ENCODE measurements around the gene ADAM10. TPM values are rescaled to one million over a fixed set of nuclear protein-coding genes. Genes with fewer than 3 reads are reported as not detected.

Gene ADAM10
- total RNA-seq, 1 experiment from 2014 or later = 91.3 TPM

DNA sequence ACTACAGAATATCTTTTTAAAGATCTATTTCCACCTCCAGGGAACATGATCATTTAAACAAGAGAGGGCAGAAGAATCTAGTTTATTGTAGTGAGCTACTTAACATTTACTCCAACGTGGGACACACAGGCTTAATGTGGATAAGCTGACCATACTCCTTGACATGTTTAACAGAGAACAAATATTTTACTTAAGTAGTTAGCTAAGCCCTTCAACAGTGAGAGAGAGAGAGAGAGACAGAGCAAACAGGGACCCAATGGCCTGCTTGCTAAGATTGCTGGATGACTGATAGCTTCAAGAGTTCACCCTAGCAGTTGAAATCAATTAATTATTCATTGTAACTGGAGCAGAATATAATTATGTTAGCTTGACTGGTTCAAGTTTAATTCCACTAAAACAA is 158.6 kb downstream of the ADAM10 start:
- Histone ChIP-seq H3F3A (ENCODE audit: low read length, unreplicated experiment) (no peaks in the 10 kb centered on the region), H3K4me3 (ENCODE audit: low read length) (no peak overlapping the region), H3K4me2 (ENCODE audit: low read length) (no peak overlapping the region), H4K20me1 (ENCODE audit: low read length) (no peaks in the 10 kb centered on the region), H3K4me1 (ENCODE audit: insufficient read depth, low read length) (no peaks in the 10 kb centered on the region), H3K9me3 (ENCODE audit: low read length) (no peaks in the 10 kb centered on the region), H2AFZ (ENCODE audit: low read length) (no peak overlapping the region), H3K27me3 (ENCODE audit: low read length) (no peaks in the 10 kb centered on the region), H3K79me2 (ENCODE audit: low read length) (no peaks in the 10 kb centered on the region), H3K36me3 (ENCODE audit: low read depth, low read length) (no peaks in the 10 kb centered on the region), H3K9me2 (replicated peaks; ENCODE audit: low read length) (no peaks in the 10 kb centered on the region), H3K27ac (ENCODE audit: low read length) (no peak overlapping the region), H3K9ac (ENCODE audit: low read length) (no peak overlapping the region)
- ChIA-PET CTCF (no interaction called here), POLR2A (ENCODE audit: unreplicated experiment) (no interaction called here)
- BruUV-seq (replicated peaks) = no TSS peak
- DNase-seq = no peak
- TF ChIP-seq EZH2 (IDR thresholded peaks at IDR 0.05; ENCODE audit: low read length, unreplicated experiment) = no peak
- TF ChIP-seq EZH2phosphoT487 (IDR thresholded peaks at IDR 0.05; ENCODE audit: borderline replicate concordance, low read length) = no peak
- TF ChIP-seq, protein P1, sequence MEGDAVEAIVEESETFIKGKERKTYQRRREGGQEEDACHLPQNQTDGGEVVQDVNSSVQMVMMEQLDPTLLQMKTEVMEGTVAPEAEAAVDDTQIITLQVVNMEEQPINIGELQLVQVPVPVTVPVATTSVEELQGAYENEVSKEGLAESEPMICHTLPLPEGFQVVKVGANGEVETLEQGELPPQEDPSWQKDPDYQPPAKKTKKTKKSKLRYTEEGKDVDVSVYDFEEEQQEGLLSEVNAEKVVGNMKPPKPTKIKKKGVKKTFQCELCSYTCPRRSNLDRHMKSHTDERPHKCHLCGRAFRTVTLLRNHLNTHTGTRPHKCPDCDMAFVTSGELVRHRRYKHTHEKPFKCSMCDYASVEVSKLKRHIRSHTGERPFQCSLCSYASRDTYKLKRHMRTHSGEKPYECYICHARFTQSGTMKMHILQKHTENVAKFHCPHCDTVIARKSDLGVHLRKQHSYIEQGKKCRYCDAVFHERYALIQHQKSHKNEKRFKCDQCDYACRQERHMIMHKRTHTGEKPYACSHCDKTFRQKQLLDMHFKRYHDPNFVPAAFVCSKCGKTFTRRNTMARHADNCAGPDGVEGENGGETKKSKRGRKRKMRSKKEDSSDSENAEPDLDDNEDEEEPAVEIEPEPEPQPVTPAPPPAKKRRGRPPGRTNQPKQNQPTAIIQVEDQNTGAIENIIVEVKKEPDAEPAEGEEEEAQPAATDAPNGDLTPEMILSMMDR (conservative IDR thresholded peaks at IDR 0.05; ENCODE audit: low read depth, low read length) = no peak
- no peak for ATAC-seq
- intact Hi-C loops (cut with micrococcal nuclease) = no loop called here

DNA sequence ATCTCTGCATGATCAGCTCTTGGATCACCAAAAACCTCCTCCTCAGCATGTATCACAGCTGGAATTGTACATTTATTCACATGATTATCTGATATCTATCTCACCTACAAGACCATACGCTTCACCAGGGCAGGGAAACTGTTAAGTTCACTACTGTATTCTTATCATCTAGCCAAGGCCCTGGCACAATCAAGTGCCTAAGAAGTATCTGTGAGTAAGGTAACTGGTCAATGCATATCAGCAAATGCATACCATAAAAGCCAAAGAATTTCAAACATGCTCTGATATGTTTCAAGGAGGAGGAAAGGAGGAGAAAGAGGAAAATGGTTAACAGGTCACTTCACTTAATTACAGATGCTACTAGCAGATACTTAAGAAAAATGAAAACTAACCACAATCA is 159.3 kb downstream of the ADAM10 start:
- H3K4me2 ChIP-seq (ENCODE audit: low read length) = no peak overlapping the region
- no peaks in the 10 kb centered on the region for H3K9me3 ChIP-seq (ENCODE audit: low read length)
- intact Hi-C loops (cut with micrococcal nuclease) = no loop called here
- no peaks in the 10 kb centered on the region for H4K20me1 ChIP-seq (ENCODE audit: low read length)
- ChIA-PET POLR2A (ENCODE audit: unreplicated experiment) (no interaction called here), CTCF (interaction anchor here (0.6 kb wide), 1 partner anchor 160 kb away, joined by 3 read pairs; no protein-coding TSS in a partner anchor)
- DNase-seq (no peak), ATAC-seq (no peak)
- no peaks in the 10 kb centered on the region for H3K27me3 ChIP-seq (ENCODE audit: low read length)
- H3K4me3 ChIP-seq (ENCODE audit: low read length) = no peak overlapping the region
- no peaks in the 10 kb centered on the region for H3F3A ChIP-seq (ENCODE audit: low read length, unreplicated experiment)
- H3K9me2 ChIP-seq (replicated peaks; ENCODE audit: low read length) = no peaks in the 10 kb centered on the region
- H3K4me1 ChIP-seq (ENCODE audit: insufficient read depth, low read length) = no peaks in the 10 kb centered on the region
- H3K27ac ChIP-seq (ENCODE audit: low read length) = no peak overlapping the region
- no TSS peak for BruUV-seq (replicated peaks)
- H3K36me3 ChIP-seq (ENCODE audit: low read depth, low read length) = no peaks in the 10 kb centered on the region
- TF ChIP-seq, protein P1 (conservative IDR thresholded peaks at IDR 0.05; ENCODE audit: low read depth, low read length) = no peak
- no peak for TF ChIP-seq EZH2phosphoT487 (IDR thresholded peaks at IDR 0.05; ENCODE audit: borderline replicate concordance, low read length)
- TF ChIP-seq EZH2 (IDR thresholded peaks at IDR 0.05; ENCODE audit: low read length, unreplicated experiment) = no peak
- H3K79me2 ChIP-seq (ENCODE audit: low read length) = no peaks in the 10 kb centered on the region
- no peak overlapping the region for H2AFZ ChIP-seq (ENCODE audit: low read length)
- H3K9ac ChIP-seq (ENCODE audit: low read length) = no peak overlapping the region

DNA sequence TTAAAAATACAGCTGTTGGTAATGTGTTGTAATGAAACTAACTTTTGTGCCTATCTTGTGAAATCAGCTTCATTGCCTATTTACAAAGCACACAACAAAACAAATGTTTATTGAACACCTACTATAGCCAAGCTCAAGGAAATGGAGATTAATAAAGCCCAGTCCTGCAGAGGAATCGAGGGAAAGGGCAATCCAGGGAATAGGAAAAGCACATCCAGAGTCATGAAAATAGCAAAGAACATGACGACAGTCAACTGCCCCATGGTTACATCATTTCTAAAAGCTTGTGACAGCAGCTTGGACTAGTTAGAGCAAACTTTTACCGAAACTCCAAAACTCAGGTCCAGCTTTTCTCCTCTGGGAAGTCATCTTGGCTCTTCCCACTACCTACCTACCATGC is 160.5 kb downstream of the ADAM10 start:
- intact Hi-C loops (cut with micrococcal nuclease) = no loop called here

More for the DNA sequence above, 160.5 kb downstream of the ADAM10 start:
- no peak overlapping the region for H3K9ac ChIP-seq (ENCODE audit: low read length)
- H3K4me1 ChIP-seq (ENCODE audit: insufficient read depth, low read length) = no peaks in the 10 kb centered on the region
- no peaks in the 10 kb centered on the region for H3K9me3 ChIP-seq (ENCODE audit: low read length)
- H3K36me3 ChIP-seq (ENCODE audit: low read depth, low read length) = no peaks in the 10 kb centered on the region
- no peak overlapping the region for H3K27ac ChIP-seq (ENCODE audit: low read length)
- TF ChIP-seq EZH2 (IDR thresholded peaks at IDR 0.05; ENCODE audit: low read length, unreplicated experiment) = no peak
- TF ChIP-seq EZH2phosphoT487 (IDR thresholded peaks at IDR 0.05; ENCODE audit: borderline replicate concordance, low read length) = no peak
- TF ChIP-seq, protein P1 (conservative IDR thresholded peaks at IDR 0.05; ENCODE audit: low read depth, low read length) = no peak
- no peak overlapping the region for H3K4me3 ChIP-seq (ENCODE audit: low read length)
- no TSS peak for BruUV-seq (replicated peaks)
- DNase-seq = no peak
- no peaks in the 10 kb centered on the region for H3K27me3 ChIP-seq (ENCODE audit: low read length)
- ChIA-PET CTCF (no interaction called here), POLR2A (ENCODE audit: unreplicated experiment) (no interaction called here)
- no peak overlapping the region for H3K4me2 ChIP-seq (ENCODE audit: low read length)
- no peak for ATAC-seq
- H2AFZ ChIP-seq (ENCODE audit: low read length) = no peak overlapping the region
- H4K20me1 ChIP-seq (ENCODE audit: low read length) = no peaks in the 10 kb centered on the region
- H3K79me2 ChIP-seq (ENCODE audit: low read length) = no peaks in the 10 kb centered on the region
- no peaks in the 10 kb centered on the region for H3K9me2 ChIP-seq (replicated peaks; ENCODE audit: low read length)
- no peaks in the 10 kb centered on the region for H3F3A ChIP-seq (ENCODE audit: low read length, unreplicated experiment)

Measured in PC-3 (cell line).